HepG2 (cell line): ENCODE results near the gene DCAF6. TPM values are rescaled to one million over a fixed set of nuclear protein-coding genes. Genes with fewer than 3 reads are reported as not detected.

Experiments
- ATF7-NPFF ChIP-seq: sonication (generic); formaldehyde crosslinking; IDR thresholded peaks from 2 replicates; pipeline ENCODE4 v1.8.1; 2023; ENCODE audit warnings: mild to moderate bottlenecking, low read depth, missing genetic modification reagents, moderate library complexity
- GLI4 ChIP-seq: sonication (generic); formaldehyde crosslinking; IDR thresholded peaks from 2 replicates; pipeline ENCODE4 v1.5.1; 2020; ENCODE audit warnings: missing genetic modification reagents, mild to moderate bottlenecking, moderate library complexity, borderline replicate concordance
- JUN ChIP-seq: sonication (generic); formaldehyde crosslinking; IDR thresholded peaks from 2 replicates; pipeline ENCODE4 v1.4.0; 2020; ENCODE audit warnings: mild to moderate bottlenecking, missing genetic modification reagents
- MIER3 ChIP-seq: IDR thresholded peaks from 2 replicates; pipeline ENCODE4 v1.6.1; 2016; ENCODE audit warnings: missing compliant biosample characterization, borderline replicate concordance
- MTA1 ChIP-seq: sonication (generic); formaldehyde crosslinking; IDR thresholded peaks from 2 replicates; pipeline ENCODE4 v1.4.0; 2020; ENCODE audit warnings: missing genetic modification reagents, mild to moderate bottlenecking, borderline replicate concordance
- MTF2 ChIP-seq: sonication (generic); formaldehyde crosslinking; IDR thresholded peaks from 2 replicates; pipeline ENCODE4 v1.5.0; 2020; ENCODE audit warnings: missing genetic modification reagents, borderline replicate concordance
- NR2F6 ChIP-seq, 2 experiments: IDR thresholded peaks; 2 replicates each; pipeline ENCODE4 v1.6.1; 2016; ENCODE audit warnings: antibody characterized with exemption in 1 of 2, mild to moderate bottlenecking in 1 of 2
- TCF7L2 ChIP-seq: IDR thresholded peaks from 2 replicates; pipeline ENCODE4 v1.6.1; 2011; ENCODE audit warnings: mild to moderate bottlenecking, low read depth, low read length, moderate library complexity
- TEAD3 ChIP-seq: optimal IDR thresholded peaks from 2 replicates; pipeline ENCODE3; 2016; ENCODE audit warnings: borderline replicate concordance
- ZBTB7B ChIP-seq: sonication (generic); formaldehyde crosslinking; IDR thresholded peaks from 2 replicates; pipeline ENCODE4 v1.4.0; 2020; ENCODE audit warnings: missing genetic modification reagents
- ZGPAT ChIP-seq: IDR thresholded peaks from 2 replicates; pipeline ENCODE4 v1.6.1; 2016; ENCODE audit warnings: mild to moderate bottlenecking
- ZMAT3 ChIP-seq: sonication (generic); formaldehyde crosslinking; conservative IDR thresholded peaks from 2 replicates; pipeline ENCODE4 v1.7.0; 2021; ENCODE audit warnings: missing genetic modification reagents
- ZNF44 ChIP-seq: sonication (generic); formaldehyde crosslinking; IDR thresholded peaks from 2 replicates; pipeline ENCODE4 v1.5.1; 2020; ENCODE audit warnings: mild to moderate bottlenecking, missing genetic modification reagents
- ZNF513 ChIP-seq: sonication (generic); formaldehyde crosslinking; conservative IDR thresholded peaks from 2 replicates; pipeline ENCODE4 v1.5.0; 2020; ENCODE audit warnings: missing genetic modification reagents
- ZNF768 ChIP-seq: sonication (generic); formaldehyde crosslinking; IDR thresholded peaks from 2 replicates; pipeline ENCODE4 v1.4.0; 2020; ENCODE audit warnings: missing genetic modification reagents
- ZNF83 ChIP-seq: sonication (generic); formaldehyde crosslinking; IDR thresholded peaks from 2 replicates; pipeline ENCODE4 v1.4.0; 2020; ENCODE audit warnings: missing genetic modification reagents, mild to moderate bottlenecking, borderline replicate concordance
- polyA plus RNA-seq, 8 experiments: library from polyadenylated mRNA; depleted of rRNA in 3 of 8; stranded (reverse) in 7 of 8; unstranded in 1 of 8; fragments of >200 nt; fragmentation: Illumina TruSeq in 4 of 8; extraction: Trizol in 4 of 8; gene quantifications; 2 replicates each; pipeline versions ENCODE4 v1.2.1 to v1.2.3, GENCODE V29; 2011 to 2016; ENCODE audit warnings: low read depth in 4 of 8, missing spikeins in 1 of 8, mixed read lengths in 1 of 8; ENCODE audit not compliant: insufficient read depth in 1 of 8
- total RNA-seq, 5 experiments: library from RNA; depleted of rRNA; stranded (reverse); fragments of >200 nt; fragmentation: Illumina TruSeq; extraction: Trizol; gene quantifications; 2 replicates each; pipeline ENCODE4 v1.2.3, GENCODE V29; 2016; ENCODE audit warnings: low read depth in 1 of 5
- TF ChIP-seq, protein P1 (sequence below): sonication (generic); formaldehyde crosslinking; IDR thresholded peaks from 2 replicates; pipeline ENCODE4 v1.4.0; 2020; ENCODE audit warnings: missing genetic modification reagents
- TF ChIP-seq, protein P2 (sequence below): sonication (generic); formaldehyde crosslinking; IDR thresholded peaks from 2 replicates; pipeline ENCODE4 v1.4.0; 2020; ENCODE audit warnings: missing genetic modification reagents

Gene DCAF6
- total and polyA plus RNA-seq, 2 of the 13 experiments (the other 11 are each of a cell fraction or from before 2014, with no cell fraction given) = 24.7 to 33.7 TPM

- TF ChIP-seq, protein P1, sequence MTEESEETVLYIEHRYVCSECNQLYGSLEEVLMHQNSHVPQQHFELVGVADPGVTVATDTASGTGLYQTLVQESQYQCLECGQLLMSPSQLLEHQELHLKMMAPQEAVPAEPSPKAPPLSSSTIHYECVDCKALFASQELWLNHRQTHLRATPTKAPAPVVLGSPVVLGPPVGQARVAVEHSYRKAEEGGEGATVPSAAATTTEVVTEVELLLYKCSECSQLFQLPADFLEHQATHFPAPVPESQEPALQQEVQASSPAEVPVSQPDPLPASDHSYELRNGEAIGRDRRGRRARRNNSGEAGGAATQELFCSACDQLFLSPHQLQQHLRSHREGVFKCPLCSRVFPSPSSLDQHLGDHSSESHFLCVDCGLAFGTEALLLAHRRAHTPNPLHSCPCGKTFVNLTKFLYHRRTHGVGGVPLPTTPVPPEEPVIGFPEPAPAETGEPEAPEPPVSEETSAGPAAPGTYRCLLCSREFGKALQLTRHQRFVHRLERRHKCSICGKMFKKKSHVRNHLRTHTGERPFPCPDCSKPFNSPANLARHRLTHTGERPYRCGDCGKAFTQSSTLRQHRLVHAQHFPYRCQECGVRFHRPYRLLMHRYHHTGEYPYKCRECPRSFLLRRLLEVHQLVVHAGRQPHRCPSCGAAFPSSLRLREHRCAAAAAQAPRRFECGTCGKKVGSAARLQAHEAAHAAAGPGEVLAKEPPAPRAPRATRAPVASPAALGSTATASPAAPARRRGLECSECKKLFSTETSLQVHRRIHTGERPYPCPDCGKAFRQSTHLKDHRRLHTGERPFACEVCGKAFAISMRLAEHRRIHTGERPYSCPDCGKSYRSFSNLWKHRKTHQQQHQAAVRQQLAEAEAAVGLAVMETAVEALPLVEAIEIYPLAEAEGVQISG (CRISPR knock-in tag) = peak; percentile 67
- TF ChIP-seq ZBTB7B (CRISPR knock-in tag) (0 out of 2 replicates have a peak, but pooled peaks have one; percentile 22), NR2F6 (IDR thresholded peaks at IDR 0.05) (0 out of 2 replicates have a peak, but pooled peaks have one; percentile 33), NR2F6 (CRISPR knock-in tag; IDR thresholded peaks at IDR 0.05) (peak; percentile 47; the same call in 1 of the 2 replicates), MTA1 (CRISPR knock-in tag) (peak; percentile 72; the same call in 1 of the 2 replicates), MTF2 (CRISPR knock-in tag) (no peak), ATF7-NPFF (no peak), ZGPAT (CRISPR knock-in tag) (no peak), TEAD3 (CRISPR knock-in tag) (peak; percentile 25), ZNF513 (CRISPR knock-in tag) (no peak), ZNF83 (CRISPR knock-in tag) (no peak), GLI4 (CRISPR knock-in tag) (no peak), JUN (0 out of 2 replicates have a peak, but pooled peaks have one; percentile 58), ZMAT3 (no peak), MIER3 (CRISPR knock-in tag) (no peak), ZNF768 (CRISPR knock-in tag) (0 out of 2 replicates have a peak, but pooled peaks have one; percentile 15), TCF7L2 (no peak), ZNF44 (CRISPR knock-in tag) (no peak)
- TF ChIP-seq, protein P2, sequence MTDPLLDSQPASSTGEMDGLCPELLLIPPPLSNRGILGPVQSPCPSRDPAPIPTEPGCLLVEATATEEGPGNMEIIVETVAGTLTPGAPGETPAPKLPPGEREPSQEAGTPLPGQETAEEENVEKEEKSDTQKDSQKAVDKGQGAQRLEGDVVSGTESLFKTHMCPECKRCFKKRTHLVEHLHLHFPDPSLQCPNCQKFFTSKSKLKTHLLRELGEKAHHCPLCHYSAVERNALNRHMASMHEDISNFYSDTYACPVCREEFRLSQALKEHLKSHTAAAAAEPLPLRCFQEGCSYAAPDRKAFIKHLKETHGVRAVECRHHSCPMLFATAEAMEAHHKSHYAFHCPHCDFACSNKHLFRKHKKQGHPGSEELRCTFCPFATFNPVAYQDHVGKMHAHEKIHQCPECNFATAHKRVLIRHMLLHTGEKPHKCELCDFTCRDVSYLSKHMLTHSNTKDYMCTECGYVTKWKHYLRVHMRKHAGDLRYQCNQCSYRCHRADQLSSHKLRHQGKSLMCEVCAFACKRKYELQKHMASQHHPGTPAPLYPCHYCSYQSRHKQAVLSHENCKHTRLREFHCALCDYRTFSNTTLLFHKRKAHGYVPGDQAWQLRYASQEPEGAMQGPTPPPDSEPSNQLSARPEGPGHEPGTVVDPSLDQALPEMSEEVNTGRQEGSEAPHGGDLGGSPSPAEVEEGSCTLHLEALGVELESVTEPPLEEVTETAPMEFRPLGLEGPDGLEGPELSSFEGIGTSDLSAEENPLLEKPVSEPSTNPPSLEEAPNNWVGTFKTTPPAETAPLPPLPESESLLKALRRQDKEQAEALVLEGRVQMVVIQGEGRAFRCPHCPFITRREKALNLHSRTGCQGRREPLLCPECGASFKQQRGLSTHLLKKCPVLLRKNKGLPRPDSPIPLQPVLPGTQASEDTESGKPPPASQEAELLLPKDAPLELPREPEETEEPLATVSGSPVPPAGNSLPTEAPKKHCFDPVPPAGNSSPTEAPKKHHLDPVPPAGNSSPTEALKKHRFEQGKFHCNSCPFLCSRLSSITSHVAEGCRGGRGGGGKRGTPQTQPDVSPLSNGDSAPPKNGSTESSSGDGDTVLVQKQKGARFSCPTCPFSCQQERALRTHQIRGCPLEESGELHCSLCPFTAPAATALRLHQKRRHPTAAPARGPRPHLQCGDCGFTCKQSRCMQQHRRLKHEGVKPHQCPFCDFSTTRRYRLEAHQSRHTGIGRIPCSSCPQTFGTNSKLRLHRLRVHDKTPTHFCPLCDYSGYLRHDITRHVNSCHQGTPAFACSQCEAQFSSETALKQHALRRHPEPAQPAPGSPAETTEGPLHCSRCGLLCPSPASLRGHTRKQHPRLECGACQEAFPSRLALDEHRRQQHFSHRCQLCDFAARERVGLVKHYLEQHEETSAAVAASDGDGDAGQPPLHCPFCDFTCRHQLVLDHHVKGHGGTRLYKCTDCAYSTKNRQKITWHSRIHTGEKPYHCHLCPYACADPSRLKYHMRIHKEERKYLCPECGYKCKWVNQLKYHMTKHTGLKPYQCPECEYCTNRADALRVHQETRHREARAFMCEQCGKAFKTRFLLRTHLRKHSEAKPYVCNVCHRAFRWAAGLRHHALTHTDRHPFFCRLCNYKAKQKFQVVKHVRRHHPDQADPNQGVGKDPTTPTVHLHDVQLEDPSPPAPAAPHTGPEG (CRISPR knock-in tag) = peak; percentile 80
These were observed 9.9 kb upstream of the DCAF6 start (continued) for GRCh38 chr1:167926486-167926997.
